Suprapubic skin (tissue), 3 donors: Measurements from ENCODE around the gene PLXNA1.

Experiments used
- CTCF ChIP-seq, 2 donors: fragments of 200-600 bp in 1 of 2; fragments of 450-650 bp in 1 of 2; sonication (generic) in 1 of 2; IDR thresholded peaks; one replicate each; pipeline ENCODE4 v1.5.1; 2016 to 2019; ENCODE audit warnings: antibody characterized with exemption in 2 of 2, mild to moderate bottlenecking in 1 of 2, moderate library complexity in 1 of 2
- POLR2A ChIP-seq, 2 donors: fragments of 450-650 bp; IDR thresholded peaks; one replicate each; pipeline ENCODE4 v1.6.1; 2017; ENCODE audit warnings: antibody characterized with exemption in 2 of 2, mild to moderate bottlenecking in 2 of 2, moderate library complexity in 2 of 2

- TF ChIP-seq CTCF (IDR thresholded peaks at IDR 0.05) = no peak
- TF ChIP-seq POLR2A (IDR thresholded peaks at IDR 0.05) = no peak
Measured at GRCh38 chr3:126995926-126996512, 13.1 kb downstream of the PLXNA1 start.
